Suprapubic skin (tissue), 4 donors: ENCODE data around the gene TP73. TPM values are rescaled to one million over a fixed set of nuclear protein-coding genes. Genes with fewer than 3 reads are reported as not detected.
"Not testable (repeated sequence)": the region's sequence is repeated elsewhere in the genome, so short reads cannot be mapped to it uniquely, and the experiment has no call there.

Experiments
- DNase-seq, 2 donors: peaks; one replicate each; pipeline ENCODE4 v3.0.0-alpha.2; 2019; ENCODE audit warnings: low spot score in 2 of 2
- H3K27ac ChIP-seq: fragments of 200-600 bp; sonication (generic); one replicate; pipeline ENCODE4 v1.5.1; 2019
- H3K27me3 ChIP-seq: fragments of 200-600 bp; sonication (generic); one replicate; pipeline ENCODE4 v1.5.1; 2019
- H3K36me3 ChIP-seq: fragments of 200-600 bp; sonication (generic); one replicate; pipeline ENCODE4 v1.5.1; 2019
- H3K4me1 ChIP-seq: fragments of 200-600 bp; sonication (generic); one replicate; pipeline ENCODE4 v1.5.1; 2019
- H3K4me3 ChIP-seq: fragments of 200-600 bp; sonication (generic); one replicate; pipeline ENCODE4 v1.5.1; 2019; ENCODE audit warnings: mild to moderate bottlenecking
- H3K9me3 ChIP-seq: fragments of 200-600 bp; sonication (generic); one replicate; pipeline ENCODE4 v1.5.1; 2019
- CTCF ChIP-seq, 2 donors: fragments of 200-600 bp in 1 of 2; fragments of 450-650 bp in 1 of 2; sonication (generic) in 1 of 2; IDR thresholded peaks; one replicate each; pipeline ENCODE4 v1.5.1; 2016 to 2019; ENCODE audit warnings: antibody characterized with exemption in 2 of 2, mild to moderate bottlenecking in 1 of 2, moderate library complexity in 1 of 2
- EP300 ChIP-seq: sonication (generic); formaldehyde crosslinking; IDR thresholded peaks from one replicate; pipeline ENCODE4 v1.6.1; 2017; ENCODE audit warnings: antibody characterized with exemption
- POLR2A ChIP-seq, 2 donors: fragments of 450-650 bp; IDR thresholded peaks; one replicate each; pipeline ENCODE4 v1.6.1; 2017; ENCODE audit warnings: antibody characterized with exemption in 2 of 2, mild to moderate bottlenecking in 2 of 2, moderate library complexity in 2 of 2
- POLR2AphosphoS5 ChIP-seq, 3 donors: sonication (generic); formaldehyde crosslinking; IDR thresholded peaks; one replicate each; pipeline ENCODE4 v1.6.1; 2017; ENCODE audit warnings: antibody characterized with exemption in 3 of 3
- WGBS: methylation state at CpG from one replicate; pipeline ENCODE4 v1.1.5; 2018; 5-methylcytosine and 5-hydroxymethylcytosine counted together
- total RNA-seq, 4 donors: library from RNA; depleted of rRNA; stranded (reverse); fragments of >200 nt; gene quantifications; one replicate each; pipeline ENCODE4 v1.1.0, GENCODE V29; 2016

The TP73 gene
- total RNA-seq, 4 donors from 2014 or later: 8.8 to 24.7 (median 16.9) TPM

- peaks cover 41% of the 10 kb centered on the region for H3K4me1 ChIP-seq
- TF ChIP-seq POLR2A (IDR thresholded peaks at IDR 0.05) (peak in 1 of 2 donors; percentile 29), CTCF (IDR thresholded peaks at IDR 0.05) (no peak)
- H3K27me3 ChIP-seq: peaks cover 4% of the 10 kb centered on the region
- H3K36me3 ChIP-seq: peaks cover 13% of the 10 kb centered on the region
- DNase-seq: peak; percentile 92 to 93
- H3K4me3 ChIP-seq: peak overlapping the region; percentile 68
- WGBS: 0% methylated on average over 8 of the region's 73 CpGs
- no peaks in the 10 kb centered on the region for H3K9me3 ChIP-seq
- peak overlapping the region; percentile 55 for H3K27ac ChIP-seq
Observed at GRCh38 chr1:3746830-3747521, 94.7 kb downstream of the TP73 start.

- DNase-seq: no peak
- Histone ChIP-seq H3K4me3 (peak overlapping the region; percentile 68), H3K36me3 (peaks cover 8% of the 10 kb centered on the region), H3K27ac (no peak overlapping the region), H3K27me3 (peaks cover 6% of the 10 kb centered on the region), H3K4me1 (peaks cover 41% of the 10 kb centered on the region), H3K9me3 (no peaks in the 10 kb centered on the region)
- WGBS: 31% methylated on average over 6 of the region's 6 CpGs
- no peak for TF ChIP-seq CTCF (IDR thresholded peaks at IDR 0.05)
- TF ChIP-seq POLR2A (IDR thresholded peaks at IDR 0.05): no peak
- no peak for TF ChIP-seq EP300
- TF ChIP-seq POLR2AphosphoS5 (IDR thresholded peaks at IDR 0.05): no peak
Observed at GRCh38 chr1:3747522-3747848, 95.2 kb downstream of the TP73 start.

- H3K27ac ChIP-seq: no peak overlapping the region
- peak overlapping the region; percentile 68 for H3K4me3 ChIP-seq
Observed at GRCh38 chr1:3747903-3748302, 95.6 kb downstream of the TP73 start.

GRCh38 chr1:3748316-3748900, 96.1 kb downstream of the TP73 start:
- not testable (repeated sequence) for DNase-seq, H3K9me3 ChIP-seq, H3K36me3 ChIP-seq, H3K27ac ChIP-seq, H3K4me3 ChIP-seq
- Histone ChIP-seq H3K27me3 (peaks cover 13% of the 10 kb centered on the region), H3K4me1 (peaks cover 33% of the 10 kb centered on the region)
- 64% methylated on average over 15 of the region's 15 CpGs for WGBS

More at GRCh38 chr1:3747903-3748302, 95.6 kb downstream of the TP73 start:
- Histone ChIP-seq H3K27me3 (peaks cover 10% of the 10 kb centered on the region), H3K4me1 (peaks cover 38% of the 10 kb centered on the region), H3K9me3 (no peaks in the 10 kb centered on the region), H3K36me3 (peaks cover 3% of the 10 kb centered on the region)
- 65% methylated on average over 13 of the region's 13 CpGs for WGBS
- no peak for TF ChIP-seq POLR2AphosphoS5 (IDR thresholded peaks at IDR 0.05)
- no peak for TF ChIP-seq POLR2A (IDR thresholded peaks at IDR 0.05)
- TF ChIP-seq CTCF (IDR thresholded peaks at IDR 0.05): no peak
- no peak for TF ChIP-seq EP300
- peak in 1 of 2 donors; percentile 56 for DNase-seq

GRCh38 chr1:3749512-3749911, 97.2 kb downstream of the TP73 start:
- no peak for DNase-seq
- H3K27ac ChIP-seq: no peak overlapping the region
- WGBS: 70% methylated on average over 5 of the region's 5 CpGs
- no peaks in the 10 kb centered on the region for H3K36me3 ChIP-seq
- H3K9me3 ChIP-seq: no peaks in the 10 kb centered on the region
- TF ChIP-seq POLR2AphosphoS5 (IDR thresholded peaks at IDR 0.05) (no peak), POLR2A (IDR thresholded peaks at IDR 0.05) (no peak), EP300 (no peak), CTCF (IDR thresholded peaks at IDR 0.05) (no peak)
- H3K4me3 ChIP-seq: no peak overlapping the region
- peaks cover 30% of the 10 kb centered on the region for H3K4me1 ChIP-seq
- peaks cover 24% of the 10 kb centered on the region for H3K27me3 ChIP-seq
